B cell (primary cell): ENCODE results near the gene ATN1. TPM values are rescaled to one million over a fixed set of nuclear protein-coding genes. Genes with fewer than 3 reads are reported as not detected.

Experiments
- ATAC-seq: fragments of 200-7000 bp; cut with Tn5 transposase; one replicate; pipeline ENCODE4 v1.10.0; 2021; ENCODE audit warnings: low read depth, mild to moderate bottlenecking, moderate number of reproducible peaks, moderate library complexity
- CTCF ChIA-PET: fragments of 350-600 bp; sonication (Branson Sonifier 250); formaldehyde crosslinking; loops from one replicate; lab custom pipeline; 2021; ENCODE audit warnings: antibody characterized with exemption, inconsistent platforms; lab: Charles Lee
- POLR2A ChIA-PET: fragments of 350-600 bp; sonication (Branson Sonifier 250); formaldehyde crosslinking; loops from one replicate; lab custom pipeline; 2021; ENCODE audit warnings: antibody characterized with exemption; lab: Charles Lee
- DNase-seq: peaks from one replicate; pipeline ENCODE4 v3.0.0; 2013
- H2AFZ ChIP-seq: 2 replicates; pipeline ENCODE4 v1.6.1; 2012; ENCODE audit warnings: mild to moderate bottlenecking, low read depth, low read length; ENCODE audit not compliant: insufficient read depth, poor library complexity, severe bottlenecking
- H3K27ac ChIP-seq, 2 donors: 1 replicate in 1 of 2; 2 replicates in 1 of 2; pipeline ENCODE4 v1.5.1; 2012 to 2013; ENCODE audit warnings: low read length in 2 of 2, mild to moderate bottlenecking in 2 of 2, moderate library complexity in 1 of 2
- H3K27me3 ChIP-seq, 4 experiments: fragments of 200-600 bp in 1 of 4; sonication (generic) in 1 of 4; replicated peaks in 1 of 4; 1 replicate in 2 of 4; 2 replicates in 2 of 4; pipeline versions ENCODE4 v1.6.1 to v1.7.0; 2013 to 2016; ENCODE audit warnings: low read length in 3 of 4, mild to moderate bottlenecking in 2 of 4, mixed read lengths in 1 of 4, moderate library complexity in 1 of 4; ENCODE audit not compliant: insufficient read depth in 4 of 4, control insufficient read depth in 3 of 4; ENCODE audit errors: control extremely low read depth in 1 of 4
- H3K36me3 ChIP-seq, 2 experiments: replicated peaks in 1 of 2; 1 replicate in 1 of 2; 2 replicates in 1 of 2; pipeline versions ENCODE4 v1.6.1 to v1.7.1; 2013; ENCODE audit warnings: low read length in 1 of 2; ENCODE audit not compliant: insufficient read depth in 2 of 2, control insufficient read depth in 1 of 2; ENCODE audit errors: control extremely low read depth in 1 of 2, extremely low read depth in 1 of 2
- H3K4me1 ChIP-seq, 2 donors: fragments of 200-600 bp in 1 of 2; sonication (generic) in 1 of 2; 1 replicate in 1 of 2; 2 replicates in 1 of 2; pipeline versions ENCODE4 v1.5.1 to v1.6.1; 2013 to 2017; ENCODE audit warnings: low read length in 2 of 2; ENCODE audit not compliant: control insufficient read depth in 2 of 2, insufficient read depth in 2 of 2
- H3K4me2 ChIP-seq: replicated peaks from 2 replicates; pipeline ENCODE3; 2012; ENCODE audit warnings: mild to moderate bottlenecking, low read depth, low read length; ENCODE audit not compliant: poor library complexity, severe bottlenecking
- H3K4me3 ChIP-seq, 5 experiments: fragments of 200-600 bp in 1 of 5; sonication (generic) in 1 of 5; 1 replicate in 3 of 5; 2 replicates in 2 of 5; pipeline versions ENCODE4 v1.5.1 to v1.7.0; 2011 to 2016; ENCODE audit warnings: low read length in 4 of 5, mild to moderate bottlenecking in 4 of 5, low read depth in 2 of 5, control low read depth in 1 of 5, moderate library complexity in 1 of 5; ENCODE audit not compliant: insufficient read depth in 1 of 5; ENCODE audit errors: control extremely low read depth in 1 of 5, extremely low read depth in 1 of 5
- H3K79me2 ChIP-seq: fragments of 200-600 bp; sonication (generic); one replicate; pipeline ENCODE4 v1.6.0; 2016; ENCODE audit warnings: low read length; ENCODE audit not compliant: control insufficient read depth, insufficient read depth
- H3K9ac ChIP-seq: fragments of 200-600 bp; sonication (generic); 2 replicates; pipeline ENCODE4 v1.6.1; 2017; ENCODE audit warnings: mild to moderate bottlenecking, low read length, moderate library complexity
- H3K9me3 ChIP-seq, 3 donors: one replicate each; pipeline versions ENCODE4 v1.6.1 to v1.7.1; 2013; ENCODE audit warnings: low read length in 2 of 3; ENCODE audit not compliant: control insufficient read depth in 2 of 3, insufficient read depth in 1 of 3; ENCODE audit errors: control extremely low read depth in 1 of 3
- H4K20me1 ChIP-seq: 2 replicates; pipeline ENCODE4 v1.6.0; 2012; ENCODE audit warnings: mild to moderate bottlenecking, low read length; ENCODE audit not compliant: insufficient read depth, control insufficient read depth, poor library complexity, severe bottlenecking
- H3K27ac Mint-ChIP-seq: one replicate; pipeline ENCODE4 v1.8.0; 2021; ENCODE audit warnings: mixed read lengths
- H3K27me3 Mint-ChIP-seq: one replicate; pipeline ENCODE4 v1.8.0; 2021; ENCODE audit warnings: mixed read lengths
- H3K4me1 Mint-ChIP-seq: one replicate; pipeline ENCODE4 v1.8.0; 2021; ENCODE audit warnings: mixed read lengths
- H3K4me3 Mint-ChIP-seq: one replicate; pipeline ENCODE4 v1.8.0; 2021; ENCODE audit warnings: mixed read lengths
- H3K9me3 Mint-ChIP-seq: one replicate; pipeline ENCODE4 v1.8.0; 2022; ENCODE audit warnings: mixed read lengths; ENCODE audit not compliant: insufficient read depth
- EZH2 ChIP-seq: IDR thresholded peaks from 2 replicates; pipeline ENCODE4 v1.6.1; 2012; ENCODE audit warnings: borderline replicate concordance, low read depth, mild to moderate bottlenecking, moderate library complexity, low read length; ENCODE audit not compliant: insufficient read depth, poor library complexity, severe bottlenecking
- WGBS: methylation state at CpG from one replicate; pipeline ENCODE4 v1.1.5; 2013; ENCODE audit warnings: missing lambda C conversion rate; ENCODE audit not compliant: insufficient coverage; 5-methylcytosine and 5-hydroxymethylcytosine counted together
- intact Hi-C: fragments of 100-400 bp; cut with micrococcal nuclease; formaldehyde crosslinking; loops from one replicate; pipeline ENCODE4 v1.10.0; 2022
- polyA plus RNA-seq: library from polyadenylated mRNA; depleted of rRNA; stranded (reverse); fragments of >200 nt; gene quantifications from 2 replicates; pipeline ENCODE4 v1.2.3, GENCODE V29; 2012
- total RNA-seq, 2 donors: library from RNA; stranded (reverse); fragments of 120-200 nt in 1 of 2; gene quantifications; 1 replicate in 1 of 2; 2 replicates in 1 of 2; pipeline versions ENCODE4 v1.2.3 to v1.2.4, GENCODE V29; 2013 to 2022
- TF ChIP-seq, protein P1 (sequence below): fragments of 200-600 bp; IDR thresholded peaks from one replicate; pipeline ENCODE4 v1.8.0; 2022; ENCODE audit warnings: antibody characterized with exemption, mild to moderate bottlenecking

Gene ATN1
- total and polyA plus RNA-seq, 2 donors (not counting 1 experiment from before 2014, with no cell fraction given), result 21.0 to 50.8 TPM

DNA sequence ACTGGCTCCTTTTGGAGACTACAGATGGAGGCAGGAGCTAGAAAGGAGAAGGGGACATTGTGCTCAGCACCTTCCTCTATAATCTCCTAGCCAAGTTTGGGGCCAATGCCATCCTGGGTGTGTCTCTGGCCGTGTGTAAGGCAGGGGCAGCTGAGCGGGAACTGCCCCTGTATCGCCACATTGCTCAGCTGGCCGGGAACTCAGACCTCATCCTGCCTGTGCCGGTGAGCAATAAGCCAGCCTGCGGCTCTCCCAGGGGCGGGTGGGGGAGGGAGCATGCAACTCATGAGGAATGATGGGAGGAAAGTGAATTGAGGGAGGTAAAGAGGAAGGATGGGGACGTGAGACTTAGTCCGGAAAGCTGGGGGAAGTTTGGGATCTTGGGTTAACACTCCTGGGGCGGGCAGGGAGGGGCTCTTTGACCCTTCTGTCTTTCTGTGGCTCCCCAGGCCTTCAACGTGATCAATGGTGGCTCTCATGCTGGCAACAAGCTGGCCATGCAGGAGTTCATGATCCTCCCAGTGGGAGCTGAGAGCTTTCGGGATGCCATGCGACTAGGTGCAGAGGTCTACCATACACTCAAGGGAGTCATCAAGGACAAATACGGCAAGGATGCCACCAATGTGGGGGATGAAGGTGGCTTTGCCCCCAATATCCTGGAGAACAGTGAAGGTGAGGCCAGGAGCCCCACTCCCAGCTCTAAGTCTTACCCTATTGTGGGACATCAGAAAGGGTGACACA, 10.1 kb upstream of the ATN1 start:
- Mint-ChIP-seq H3K9me3 (no peaks in the 10 kb centered on the region), H3K4me1 (peaks cover 39% of the 10 kb centered on the region), H3K4me3 (no peak overlapping the region), H3K27ac (no peak overlapping the region), H3K27me3 (no peaks in the 10 kb centered on the region)
- Histone ChIP-seq H3K79me2 (no peaks in the 10 kb centered on the region), H3K4me2 (no peak overlapping the region), H2AFZ (no peak overlapping the region), H3K36me3 (peaks cover 0 to 4% of the 10 kb centered on the region in 2 experiments), H3K9me3 (peaks cover 0 to 3% (median 0%) of the 10 kb centered on the region in 3 donors), H3K9ac (no peak overlapping the region), H3K4me1 (peaks cover 24 to 35% of the 10 kb centered on the region in 2 donors), H3K27me3 (peaks cover 0 to 10% (median 1%) of the 10 kb centered on the region in 4 experiments), H3K27ac (no peak overlapping the region), H4K20me1 (no peaks in the 10 kb centered on the region), H3K4me3 (no peak overlapping the region)
- DNase-seq (no peak), ATAC-seq (no peak)
- TF ChIP-seq EZH2, result no peak
- TF ChIP-seq, protein P1, sequence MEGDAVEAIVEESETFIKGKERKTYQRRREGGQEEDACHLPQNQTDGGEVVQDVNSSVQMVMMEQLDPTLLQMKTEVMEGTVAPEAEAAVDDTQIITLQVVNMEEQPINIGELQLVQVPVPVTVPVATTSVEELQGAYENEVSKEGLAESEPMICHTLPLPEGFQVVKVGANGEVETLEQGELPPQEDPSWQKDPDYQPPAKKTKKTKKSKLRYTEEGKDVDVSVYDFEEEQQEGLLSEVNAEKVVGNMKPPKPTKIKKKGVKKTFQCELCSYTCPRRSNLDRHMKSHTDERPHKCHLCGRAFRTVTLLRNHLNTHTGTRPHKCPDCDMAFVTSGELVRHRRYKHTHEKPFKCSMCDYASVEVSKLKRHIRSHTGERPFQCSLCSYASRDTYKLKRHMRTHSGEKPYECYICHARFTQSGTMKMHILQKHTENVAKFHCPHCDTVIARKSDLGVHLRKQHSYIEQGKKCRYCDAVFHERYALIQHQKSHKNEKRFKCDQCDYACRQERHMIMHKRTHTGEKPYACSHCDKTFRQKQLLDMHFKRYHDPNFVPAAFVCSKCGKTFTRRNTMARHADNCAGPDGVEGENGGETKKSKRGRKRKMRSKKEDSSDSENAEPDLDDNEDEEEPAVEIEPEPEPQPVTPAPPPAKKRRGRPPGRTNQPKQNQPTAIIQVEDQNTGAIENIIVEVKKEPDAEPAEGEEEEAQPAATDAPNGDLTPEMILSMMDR, result no peak
- intact Hi-C loops, result no loop called here
- 88% methylated on average over 11 of the region's 14 CpGs for WGBS
- POLR2A ChIA-PET, result interaction anchor here (0.5 kb wide), 1 partner anchor 213 kb away, joined by 4 read pairs; no protein-coding TSS in a partner anchor
- CTCF ChIA-PET, result interaction anchor here (1.3 kb wide), 1 partner anchor 10 kb away, joined by 3 read pairs; no protein-coding TSS in a partner anchor

DNA sequence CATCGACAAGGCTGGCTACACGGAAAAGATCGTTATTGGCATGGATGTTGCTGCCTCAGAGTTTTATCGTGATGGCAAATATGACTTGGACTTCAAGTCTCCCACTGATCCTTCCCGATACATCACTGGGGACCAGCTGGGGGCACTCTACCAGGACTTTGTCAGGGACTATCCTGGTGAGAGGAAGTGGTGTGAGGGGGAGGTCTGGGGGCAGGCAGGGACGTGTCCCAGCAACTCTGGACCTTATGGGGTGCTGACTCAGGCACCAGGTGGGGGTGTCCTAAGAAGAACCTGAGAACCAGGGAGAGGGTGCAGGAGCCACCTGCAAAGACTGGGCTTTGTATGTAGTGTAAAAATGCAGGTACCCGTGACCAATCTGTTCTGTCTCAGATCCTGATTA, 8.2 kb upstream of the ATN1 start:
- Histone ChIP-seq H3K9me3 (peaks cover 0 to 3% (median 0%) of the 10 kb centered on the region in 3 donors), H3K9ac (no peak overlapping the region), H3K36me3 (peaks cover 0 to 4% of the 10 kb centered on the region in 2 experiments), H3K4me1 (peaks cover 37 to 46% of the 10 kb centered on the region in 2 donors), H3K79me2 (peaks cover under 1% of the 10 kb centered on the region), H2AFZ (no peak overlapping the region), H3K4me2 (no peak overlapping the region), H4K20me1 (no peaks in the 10 kb centered on the region), H3K27ac (no peak overlapping the region), H3K4me3 (no peak overlapping the region), H3K27me3 (peaks cover 0 to 7% (median 0%) of the 10 kb centered on the region in 4 experiments)
- no peak for ATAC-seq
- Mint-ChIP-seq H3K4me3 (no peak overlapping the region), H3K9me3 (no peaks in the 10 kb centered on the region), H3K4me1 (peaks cover 44% of the 10 kb centered on the region), H3K27me3 (no peaks in the 10 kb centered on the region), H3K27ac (peak overlapping the region; percentile 59)
- intact Hi-C loops, result no loop called here
- CTCF ChIA-PET, result interaction anchor here (1.1 kb wide), 1 partner anchor 45 kb away, joined by 4 read pairs; no protein-coding TSS in a partner anchor
- TF ChIP-seq, protein P1, result no peak
- no peak for TF ChIP-seq EZH2
- DNase-seq, result no peak
- POLR2A ChIA-PET, result interaction anchor here (0.6 kb wide), 1 partner anchor 17 kb away, joined by 5 read pairs; no protein-coding TSS in a partner anchor
- WGBS, result 79% methylated on average over 7 of the region's 7 CpGs
